H1 (cell line): ENCODE results near the gene TNNC1. TPM values are rescaled to one million over a fixed set of nuclear protein-coding genes. Genes with fewer than 3 reads are reported as not detected.

Experiments
- CREB1 ChIP-seq: IDR thresholded peaks from 2 replicates; pipeline ENCODE4 v1.6.1; 2012; ENCODE audit warnings: inconsistent platforms
- KDM1A ChIP-seq: fragments of 200-600, 300-600 bp; sonication (generic); IDR thresholded peaks from 2 replicates; pipeline ENCODE4 v1.7.1; 2016; ENCODE audit warnings: mild to moderate bottlenecking, low read length, borderline replicate concordance
- NANOG ChIP-seq: IDR thresholded peaks from 2 replicates; pipeline ENCODE4 v1.6.1; 2011; ENCODE audit warnings: low read length, low read depth, mild to moderate bottlenecking, inconsistent platforms; ENCODE audit not compliant: insufficient read depth, poor library complexity, severe bottlenecking
- polyA plus RNA-seq, 7 experiments: library from polyadenylated mRNA; depleted of rRNA in 3 of 7; stranded (reverse) in 5 of 7; unstranded in 2 of 7; fragments of >200 nt in 5 of 7; fragments of 200-250 nt in 2 of 7; gene quantifications; 1 replicate in 5 of 7; 2 replicates in 1 of 7; 4 replicates in 1 of 7; pipeline versions ENCODE4 v1.2.1 to v1.2.3, GENCODE V29; 2011 to 2013; ENCODE audit warnings: missing spikeins in 2 of 7, mixed read lengths in 2 of 7
- total RNA-seq: library from RNA; stranded (reverse); fragmentation: NEBNext Ultra II Directional; extraction: Animal tissue kit (Norgen Biotek cat#: 25700); gene quantifications from 2 replicates; pipeline ENCODE4 v1.2.1, GENCODE V29; 2021

TNNC1 gene
- total and polyA plus RNA-seq, 2 of the 8 experiments (the other 6 are each of a cell fraction or from before 2014, with no cell fraction given): 5.8 to 16.4 TPM

DNA sequence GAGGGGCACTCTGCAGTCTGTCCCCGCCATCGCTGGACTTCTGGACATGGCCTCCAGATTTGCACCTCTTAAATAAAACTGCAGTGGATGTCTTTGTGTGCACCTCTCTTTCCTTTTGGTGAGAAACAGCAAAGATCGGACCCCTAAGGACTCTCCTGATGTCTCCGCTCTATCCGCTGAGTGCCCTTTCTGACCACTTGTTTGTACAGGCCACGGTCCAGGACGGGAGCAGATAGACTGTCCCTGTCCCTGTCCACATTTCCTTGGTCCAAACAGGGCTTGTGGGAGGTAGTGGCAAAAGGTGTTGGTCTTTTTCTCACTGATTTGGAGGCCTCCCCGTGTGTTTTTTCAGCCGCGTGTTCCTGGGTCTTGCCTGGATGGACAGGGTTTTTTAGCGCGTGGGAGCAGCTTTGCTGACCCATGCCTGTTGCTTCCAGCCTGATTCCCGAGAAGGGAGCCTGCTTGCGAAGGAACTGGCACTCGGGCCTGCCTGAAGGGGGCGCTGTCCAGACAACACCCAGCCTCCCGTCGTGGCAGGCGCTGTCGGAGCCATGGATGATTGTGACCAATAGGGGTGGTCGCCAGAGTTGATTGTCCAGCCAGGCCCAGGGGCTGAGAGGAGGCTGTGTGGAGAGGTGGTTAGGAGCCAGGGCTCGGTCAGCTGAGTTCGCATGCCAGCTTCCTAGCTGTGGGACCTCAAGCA is 28.1 kb upstream of the TNNC1 start (continued):
- peak; percentile 23; the same call in 1 of the 2 replicates for TF ChIP-seq CREB1
- peak; percentile 25 for TF ChIP-seq NANOG
- no peak for TF ChIP-seq KDM1A
